IMR-90 (cell line): Measurements from ENCODE around the gene RPL21. TPM values are rescaled to one million over a fixed set of nuclear protein-coding genes. Genes with fewer than 3 reads are reported as not detected.

Experiments
- ATAC-seq: fragments of 200-7000 bp; cut with Tn5 transposase; 2 replicates; pipeline ENCODE4 v1.9.1; 2020; ENCODE audit warnings: low read depth, mild to moderate bottlenecking, moderate library complexity
- BruUV-seq: library from RNA; stranded (reverse); fragments of 400-500 nt; replicated peaks from 2 replicates; lab custom pipeline; 2021; lab: Mats Ljungman, UMichigan
- CTCF ChIA-PET: fragments of 300-600 bp; formaldehyde crosslinking; extraction: SDS; loops from one replicate; lab custom pipeline; 2021; ENCODE audit warnings: antibody characterized with exemption; lab: Yijun Ruan, JAX
- POLR2A ChIA-PET: fragments of 300-600 bp; sonication (Branson Sonifier 250); formaldehyde crosslinking; loops from one replicate; lab custom pipeline; 2022; ENCODE audit warnings: antibody characterized with exemption; ENCODE audit not compliant: unreplicated experiment; lab: Charles Lee
- DNase-seq: peaks from one replicate; pipeline ENCODE4 v3.0.0; 2013
- H2AFZ ChIP-seq: replicated peaks from 2 replicates; pipeline ENCODE3; 2013; ENCODE audit warnings: low read length, mild to moderate bottlenecking; ENCODE audit not compliant: poor library complexity
- H2AK5ac ChIP-seq: 2 replicates; pipeline ENCODE4 v1.6.1; 2013; ENCODE audit warnings: low read depth, low read length, inconsistent platforms
- H2AK9ac ChIP-seq: replicated peaks from 2 replicates; pipeline ENCODE3; 2013; ENCODE audit warnings: mild to moderate bottlenecking, low read depth, low read length, moderate library complexity; ENCODE audit not compliant: poor library complexity
- H2BK120ac ChIP-seq: 2 replicates; pipeline ENCODE4 v1.6.1; 2013; ENCODE audit warnings: low read depth, low read length, inconsistent platforms
- H2BK15ac ChIP-seq: 3 replicates; pipeline ENCODE4 v1.6.1; 2013; ENCODE audit warnings: low read depth, low read length, inconsistent platforms
- H2BK20ac ChIP-seq: 2 replicates; pipeline ENCODE4 v1.6.1; 2013; ENCODE audit warnings: low read depth, mild to moderate bottlenecking, inconsistent platforms, low read length, moderate library complexity
- H2BK5ac ChIP-seq: 2 replicates; pipeline ENCODE4 v1.6.1; 2013; ENCODE audit warnings: mild to moderate bottlenecking, low read depth, low read length, inconsistent platforms; ENCODE audit not compliant: poor library complexity, severe bottlenecking
- H3K14ac ChIP-seq: replicated peaks from 2 replicates; pipeline ENCODE4 v1.6.1; 2013; ENCODE audit warnings: low read depth, low read length, inconsistent platforms
- H3K18ac ChIP-seq: 2 replicates; pipeline ENCODE4 v1.6.1; 2013; ENCODE audit warnings: low read depth, low read length, control low read depth
- H3K23ac ChIP-seq: 2 replicates; pipeline ENCODE4 v1.6.1; 2013; ENCODE audit warnings: low read depth, low read length, inconsistent platforms
- H3K27ac ChIP-seq: 2 replicates; pipeline ENCODE4 v1.5.1; 2013; ENCODE audit warnings: mild to moderate bottlenecking, control low read depth, low read length; ENCODE audit not compliant: insufficient read depth
- H3K27me3 ChIP-seq: 2 replicates; pipeline ENCODE4 v1.6.1; 2013; ENCODE audit warnings: low read length; ENCODE audit not compliant: control insufficient read depth, insufficient read depth
- H3K36me3 ChIP-seq: 2 replicates; pipeline ENCODE4 v1.6.1; 2013; ENCODE audit warnings: low read length, mixed read lengths; ENCODE audit not compliant: control insufficient read depth, insufficient read depth
- H3K4ac ChIP-seq: 2 replicates; pipeline ENCODE4 v1.6.1; 2013; ENCODE audit warnings: low read depth, low read length, inconsistent platforms
- H3K4me1 ChIP-seq: 2 replicates; pipeline ENCODE4 v1.6.1; 2013; ENCODE audit warnings: low read length, mixed read lengths; ENCODE audit not compliant: control insufficient read depth, insufficient read depth
- H3K4me2 ChIP-seq: 2 replicates; pipeline ENCODE4 v1.6.1; 2013; ENCODE audit warnings: low read depth, mild to moderate bottlenecking, control low read depth, low read length, moderate library complexity
- H3K4me3 ChIP-seq: 2 replicates; pipeline ENCODE4 v1.5.1; 2013; ENCODE audit warnings: low read depth, mild to moderate bottlenecking, control low read depth, low read length, moderate library complexity; ENCODE audit not compliant: insufficient read depth
- H3K56ac ChIP-seq: 2 replicates; pipeline ENCODE4 v1.6.1; 2013; ENCODE audit warnings: low read length, inconsistent platforms; ENCODE audit not compliant: insufficient read depth; ENCODE audit errors: extremely low read depth
- H3K79me1 ChIP-seq, 2 experiments: 2 replicates each; pipeline ENCODE4 v1.6.1; 2013; ENCODE audit warnings: low read length in 2 of 2, inconsistent platforms in 1 of 2, low read depth in 1 of 2
- H3K9ac ChIP-seq: 2 replicates; pipeline ENCODE4 v1.6.1; 2013; ENCODE audit warnings: low read depth, low read length, control low read depth
- H3K9me1 ChIP-seq: 2 replicates; pipeline ENCODE4 v1.6.1; 2013; ENCODE audit warnings: low read length, inconsistent platforms; ENCODE audit not compliant: insufficient read depth
- H3K9me3 ChIP-seq: 2 replicates; pipeline ENCODE4 v1.6.1; 2013; ENCODE audit warnings: low read length; ENCODE audit not compliant: control insufficient read depth, insufficient read depth
- H4K20me1 ChIP-seq: 2 replicates; pipeline ENCODE4 v1.6.1; 2013; ENCODE audit warnings: low read length, inconsistent platforms; ENCODE audit not compliant: insufficient read depth
- H4K5ac ChIP-seq: 2 replicates; pipeline ENCODE4 v1.6.1; 2013; ENCODE audit warnings: mild to moderate bottlenecking, low read depth, low read length, control low read depth
- H4K8ac ChIP-seq, 2 experiments: 2 replicates each; pipeline ENCODE4 v1.6.1; 2013; ENCODE audit warnings: low read depth in 2 of 2, low read length in 2 of 2, control low read depth in 1 of 2, inconsistent platforms in 1 of 2
- H4K91ac ChIP-seq: 2 replicates; pipeline ENCODE4 v1.6.1; 2013; ENCODE audit warnings: low read depth, low read length, inconsistent platforms; ENCODE audit not compliant: insufficient read depth
- BHLHE40 ChIP-seq: fragments of 150-350 bp; IDR thresholded peaks from 2 replicates; pipeline ENCODE4 v1.6.1; 2016; ENCODE audit warnings: mild to moderate bottlenecking, low read depth, low read length
- CEBPB ChIP-seq: IDR thresholded peaks from 2 replicates; pipeline ENCODE4 v1.6.1; 2012; ENCODE audit warnings: low read depth, low read length, improper control_type of control experiment
- CHD1 ChIP-seq: IDR thresholded peaks from 2 replicates; pipeline ENCODE4 v1.6.1; 2012; ENCODE audit warnings: low read depth, low read length, improper control_type of control experiment
- MAZ ChIP-seq: IDR thresholded peaks from 2 replicates; pipeline ENCODE4 v1.6.1; 2012; ENCODE audit warnings: low read depth, mild to moderate bottlenecking, low read length, improper control_type of control experiment, moderate library complexity, borderline replicate concordance
- MXI1 ChIP-seq: IDR thresholded peaks from 2 replicates; pipeline ENCODE4 v1.6.1; 2012; ENCODE audit warnings: low read depth, mild to moderate bottlenecking, low read length, moderate library complexity, borderline replicate concordance
- RFX5 ChIP-seq: IDR thresholded peaks from 2 replicates; pipeline ENCODE4 v1.8.0; 2012; ENCODE audit warnings: low read depth, mild to moderate bottlenecking, low read length, moderate library complexity
- SMC3 ChIP-seq: fragments of 150-350 bp; IDR thresholded peaks from 2 replicates; pipeline ENCODE4 v1.6.1; 2016; ENCODE audit warnings: low read depth, mild to moderate bottlenecking, antibody characterized with exemption, low read length, moderate library complexity
- WGBS, 2 experiments: methylation state at CpG; one replicate each; pipeline versions ENCODE4 v1.1.5 to v1.1.7; 2013; ENCODE audit warnings: missing lambda C conversion rate in 2 of 2; ENCODE audit not compliant: insufficient read length in 1 of 2; ENCODE audit errors: extremely low coverage in 2 of 2; 5-methylcytosine and 5-hydroxymethylcytosine counted together
- dilution Hi-C: fragments of 300-500 bp; cut with HindIII; formaldehyde crosslinking; loops from one replicate; pipeline ENCODE4 v1.14.3; 2018; ENCODE audit warnings: low sequenced_read_pairs; ENCODE audit not compliant: unreplicated experiment
- in situ Hi-C: fragments of 300-500 bp; cut with MboI; formaldehyde crosslinking; loops from 3 replicates; pipeline ENCODE4 v1.14.3; 2019; ENCODE audit warnings: low sequenced_read_pairs, inconsistent platforms, mixed read lengths
- intact Hi-C: fragments of 100-400 bp; cut with micrococcal nuclease; formaldehyde crosslinking; loops from 2 replicates; pipeline ENCODE4 v1.10.0; 2022
- polyA plus RNA-seq, 3 experiments: library from polyadenylated mRNA; depleted of rRNA; stranded (reverse); fragments of >200 nt; gene quantifications; 2 replicates each; pipeline ENCODE4 v1.2.3, GENCODE V29; 2012; ENCODE audit warnings: low replicate concordance in 1 of 3
- total RNA-seq: library from RNA; depleted of rRNA; stranded (reverse); fragments of >200 nt; gene quantifications from 2 replicates; pipeline ENCODE4 v1.2.3, GENCODE V29; 2012

Gene RPL21
- total and polyA plus RNA-seq, 2 of the 4 experiments (the other 2 are of a cell fraction): 912 to 1,160 TPM

DNA sequence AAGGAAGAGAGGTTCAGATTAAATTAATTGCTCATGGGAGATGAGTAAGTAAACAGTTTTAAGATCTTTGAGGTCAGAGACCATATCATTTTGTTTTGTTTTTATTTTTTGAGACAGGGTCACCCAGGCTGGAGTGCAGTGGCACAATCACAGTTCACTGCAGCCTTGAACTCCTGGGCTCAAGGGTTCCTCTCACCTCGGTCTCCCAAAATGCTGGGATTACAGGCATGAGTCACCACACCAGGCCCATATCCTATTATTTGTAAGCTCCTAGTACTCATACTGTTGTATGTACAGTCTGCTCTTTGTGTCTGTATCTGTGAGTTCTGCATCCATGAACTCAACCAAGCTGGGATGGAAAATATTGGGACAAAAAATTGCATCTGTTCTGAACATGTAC, 13.3 kb downstream of the RPL21 start (continued):
- TF ChIP-seq MAZ: no peak

DNA sequence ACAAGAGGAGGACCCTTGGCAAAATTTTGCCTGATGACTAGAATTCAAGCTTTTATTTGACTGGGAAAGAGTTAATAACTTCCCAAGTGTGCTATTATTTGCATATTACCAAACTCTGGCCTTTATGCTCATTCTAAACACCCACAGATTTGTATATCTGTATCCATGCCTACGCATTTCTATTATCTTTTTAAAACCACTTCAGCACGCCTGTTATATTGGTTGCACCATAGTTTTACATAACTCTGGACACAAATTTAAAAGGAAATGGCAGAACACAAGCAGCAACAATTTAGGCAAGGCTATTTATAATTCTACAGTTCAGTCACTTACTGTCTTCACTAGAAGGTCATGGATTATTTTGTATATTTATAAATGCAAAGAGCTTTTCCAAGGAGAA, 15.6 kb downstream of the RPL21 start:
- Histone ChIP-seq H4K20me1 (peaks cover 3% of the 10 kb centered on the region), H3K9me3 (no peaks in the 10 kb centered on the region), H3K23ac (no peak overlapping the region), H3K4me2 (no peak overlapping the region), H2BK5ac (no peak overlapping the region), H3K4me3 (no peak overlapping the region), H3K4ac (no peak overlapping the region), H4K5ac (no peak overlapping the region), H2AK5ac (no peak overlapping the region), H4K91ac (no peak overlapping the region), H3K4me1 (peaks cover 7% of the 10 kb centered on the region; the same call in 1 of the 2 replicates), H3K36me3 (peaks cover 7% of the 10 kb centered on the region; the same call in 1 of the 2 replicates), H2BK120ac (no peak overlapping the region), H2BK15ac (no peak overlapping the region), H3K9me1 (no peaks in the 10 kb centered on the region; the same call in 1 of the 2 replicates), H3K27me3 (no peaks in the 10 kb centered on the region), H3K79me1 (peaks cover 11% of the 10 kb centered on the region in 2 experiments; a peak in 2 of 4 replicates), H3K9ac (no peak overlapping the region), H2AK9ac (no peak overlapping the region), H3K56ac (no peak overlapping the region), H3K27ac (no peak overlapping the region), H2BK20ac (no peak overlapping the region), H4K8ac (no peak overlapping the region), H2AFZ (no peak overlapping the region), H3K18ac (no peak overlapping the region), H3K14ac (no peak overlapping the region)
- dilution Hi-C loops: no loop called here
- POLR2A ChIA-PET: interaction anchor here (0.5 kb wide), 1 partner anchor 112 kb away, joined by 7 read pairs; no protein-coding TSS in a partner anchor
- DNase-seq (peak; percentile 33), ATAC-seq (no peak)
- TF ChIP-seq CEBPB (peak; percentile 36; the same call in 1 of the 2 replicates), MXI1 (no peak), RFX5 (no peak), SMC3 (no peak), BHLHE40 (0 out of 2 replicates have a peak, but pooled peaks have one; percentile 21), CHD1 (no peak), MAZ (no peak)
- BruUV-seq: no TSS peak
- intact Hi-C loops: no loop called here
- in situ Hi-C loops: no loop called here
- CTCF ChIA-PET: no interaction called here
- WGBS, 2 experiments: no CpG with 5 or more reads among the region's 2 CpGs
